SU-DHL-6 (cell line): ENCODE results near the gene PDLIM5.

Experiments
- EZH2phosphoT487 ChIP-seq: fragments of 200-600 bp; sonication (generic), shearing (Covaris generic); conservative IDR thresholded peaks from 2 replicates; pipeline ENCODE4 v1.6.1; 2018; ENCODE audit warnings: mild to moderate bottlenecking, antibody characterized with exemption, low read length, moderate library complexity, mixed read lengths
- TF ChIP-seq, protein P1 (sequence below): fragments of 200-600 bp; sonication (generic); IDR thresholded peaks from one replicate; pipeline ENCODE4 v1.5.1; 2017; ENCODE audit warnings: antibody characterized with exemption, mild to moderate bottlenecking, low read length, moderate library complexity; ENCODE audit not compliant: insufficient read depth, poor library complexity, severe bottlenecking

DNA sequence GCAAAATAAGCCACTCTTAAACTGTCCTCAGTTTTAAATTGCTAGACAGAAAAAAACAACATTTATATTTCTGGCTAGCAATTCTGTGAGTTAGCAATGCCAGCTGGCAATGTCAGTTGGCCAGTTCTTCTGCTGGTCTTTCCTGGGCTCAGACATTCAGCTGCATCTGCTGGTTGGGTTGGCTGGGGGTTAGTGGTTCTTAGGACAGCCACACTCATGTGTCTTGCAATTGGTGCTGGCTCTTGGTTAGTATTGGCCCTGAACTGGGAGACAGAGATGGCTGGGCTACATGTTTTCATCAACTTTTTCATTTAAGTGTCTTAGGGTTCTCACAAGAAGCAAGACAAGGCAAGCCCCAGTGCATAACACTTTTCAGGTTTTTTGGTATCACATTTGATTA, 48.0 kb upstream of the PDLIM5 start:
- TF ChIP-seq, protein P1, sequence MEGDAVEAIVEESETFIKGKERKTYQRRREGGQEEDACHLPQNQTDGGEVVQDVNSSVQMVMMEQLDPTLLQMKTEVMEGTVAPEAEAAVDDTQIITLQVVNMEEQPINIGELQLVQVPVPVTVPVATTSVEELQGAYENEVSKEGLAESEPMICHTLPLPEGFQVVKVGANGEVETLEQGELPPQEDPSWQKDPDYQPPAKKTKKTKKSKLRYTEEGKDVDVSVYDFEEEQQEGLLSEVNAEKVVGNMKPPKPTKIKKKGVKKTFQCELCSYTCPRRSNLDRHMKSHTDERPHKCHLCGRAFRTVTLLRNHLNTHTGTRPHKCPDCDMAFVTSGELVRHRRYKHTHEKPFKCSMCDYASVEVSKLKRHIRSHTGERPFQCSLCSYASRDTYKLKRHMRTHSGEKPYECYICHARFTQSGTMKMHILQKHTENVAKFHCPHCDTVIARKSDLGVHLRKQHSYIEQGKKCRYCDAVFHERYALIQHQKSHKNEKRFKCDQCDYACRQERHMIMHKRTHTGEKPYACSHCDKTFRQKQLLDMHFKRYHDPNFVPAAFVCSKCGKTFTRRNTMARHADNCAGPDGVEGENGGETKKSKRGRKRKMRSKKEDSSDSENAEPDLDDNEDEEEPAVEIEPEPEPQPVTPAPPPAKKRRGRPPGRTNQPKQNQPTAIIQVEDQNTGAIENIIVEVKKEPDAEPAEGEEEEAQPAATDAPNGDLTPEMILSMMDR, result no peak
- TF ChIP-seq EZH2phosphoT487, result no peak
